RWPE2 (cell line): ENCODE data around the gene RABGAP1L.

Source experiments
- ATAC-seq: fragments of 200-7000 bp; cut with Tn5 transposase; 3 replicates; pipeline ENCODE4 v1.9.1; 2021; ENCODE audit warnings: low read depth
- DNase-seq: peaks from one replicate; pipeline ENCODE4 v3.0.0-alpha.2; 2020; ENCODE audit warnings: low spot score
- H3K27ac ChIP-seq: fragments of 450-650 bp; 2 replicates; pipeline ENCODE4 v1.5.1; 2017; ENCODE audit warnings: mild to moderate bottlenecking; ENCODE audit not compliant: poor library complexity, severe bottlenecking
- H3K27me3 ChIP-seq: fragments of 250-450 bp; sonication (Bioruptor Pico); 2 replicates; pipeline ENCODE4 v1.5.1; 2021; ENCODE audit warnings: mild to moderate bottlenecking, moderate library complexity; ENCODE audit not compliant: insufficient read depth, poor library complexity, severe bottlenecking
- H3K36me3 ChIP-seq: fragments of 250-450 bp; sonication (Bioruptor Pico); 2 replicates; pipeline ENCODE4 v1.5.1; 2020; ENCODE audit warnings: low read depth, mild to moderate bottlenecking, moderate library complexity
- H3K4me1 ChIP-seq: fragments of 250-450 bp; sonication (Bioruptor Pico); 2 replicates; pipeline ENCODE4 v1.5.1; 2021; ENCODE audit warnings: mild to moderate bottlenecking, moderate library complexity; ENCODE audit not compliant: insufficient read depth, poor library complexity, severe bottlenecking
- H3K4me3 ChIP-seq: fragments of 250-450 bp; sonication (Bioruptor Pico); 2 replicates; pipeline ENCODE4 v1.5.1; 2021; ENCODE audit warnings: mild to moderate bottlenecking, moderate library complexity; ENCODE audit not compliant: severe bottlenecking
- H3K9me3 ChIP-seq: fragments of 250-450 bp; sonication (Bioruptor Pico); 2 replicates; pipeline ENCODE4 v1.5.1; 2021; ENCODE audit warnings: mild to moderate bottlenecking, moderate library complexity; ENCODE audit not compliant: severe bottlenecking
- TF ChIP-seq, protein P1 (sequence below): fragments of 450-650 bp; IDR thresholded peaks from one replicate; pipeline ENCODE4 v1.5.1; 2017; ENCODE audit warnings: mild to moderate bottlenecking, moderate library complexity; ENCODE audit not compliant: poor library complexity, severe bottlenecking

The RABGAP1L gene

DNA sequence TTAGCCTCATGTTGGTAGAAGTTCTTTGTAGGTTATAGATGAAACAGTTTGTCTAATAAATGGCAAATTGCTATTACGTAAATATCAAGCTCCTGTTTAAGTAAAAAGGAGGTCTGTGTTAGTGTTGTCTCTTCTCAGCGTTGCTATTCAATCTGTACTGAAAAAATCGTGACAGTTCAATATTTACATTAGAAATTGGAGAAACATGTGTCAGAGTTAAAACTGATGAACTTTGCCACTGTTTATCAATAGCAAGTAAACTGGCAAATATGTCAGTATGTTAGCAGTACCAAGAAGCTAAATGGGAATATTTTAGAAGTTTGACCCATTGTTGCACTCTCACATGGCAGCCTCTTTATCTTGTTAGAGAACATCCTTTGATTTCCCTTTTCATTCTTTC lies 506.9 kb downstream of the RABGAP1L start:
- H3K36me3 ChIP-seq: no peaks in the 10 kb centered on the region
- TF ChIP-seq, protein P1, sequence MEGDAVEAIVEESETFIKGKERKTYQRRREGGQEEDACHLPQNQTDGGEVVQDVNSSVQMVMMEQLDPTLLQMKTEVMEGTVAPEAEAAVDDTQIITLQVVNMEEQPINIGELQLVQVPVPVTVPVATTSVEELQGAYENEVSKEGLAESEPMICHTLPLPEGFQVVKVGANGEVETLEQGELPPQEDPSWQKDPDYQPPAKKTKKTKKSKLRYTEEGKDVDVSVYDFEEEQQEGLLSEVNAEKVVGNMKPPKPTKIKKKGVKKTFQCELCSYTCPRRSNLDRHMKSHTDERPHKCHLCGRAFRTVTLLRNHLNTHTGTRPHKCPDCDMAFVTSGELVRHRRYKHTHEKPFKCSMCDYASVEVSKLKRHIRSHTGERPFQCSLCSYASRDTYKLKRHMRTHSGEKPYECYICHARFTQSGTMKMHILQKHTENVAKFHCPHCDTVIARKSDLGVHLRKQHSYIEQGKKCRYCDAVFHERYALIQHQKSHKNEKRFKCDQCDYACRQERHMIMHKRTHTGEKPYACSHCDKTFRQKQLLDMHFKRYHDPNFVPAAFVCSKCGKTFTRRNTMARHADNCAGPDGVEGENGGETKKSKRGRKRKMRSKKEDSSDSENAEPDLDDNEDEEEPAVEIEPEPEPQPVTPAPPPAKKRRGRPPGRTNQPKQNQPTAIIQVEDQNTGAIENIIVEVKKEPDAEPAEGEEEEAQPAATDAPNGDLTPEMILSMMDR: no peak
- H3K27ac ChIP-seq: no peak overlapping the region
- DNase-seq (no peak), ATAC-seq (no peak)
- no peaks in the 10 kb centered on the region for H3K9me3 ChIP-seq
- no peaks in the 10 kb centered on the region for H3K27me3 ChIP-seq
- H3K4me3 ChIP-seq: no peak overlapping the region
- no peaks in the 10 kb centered on the region for H3K4me1 ChIP-seq

DNA sequence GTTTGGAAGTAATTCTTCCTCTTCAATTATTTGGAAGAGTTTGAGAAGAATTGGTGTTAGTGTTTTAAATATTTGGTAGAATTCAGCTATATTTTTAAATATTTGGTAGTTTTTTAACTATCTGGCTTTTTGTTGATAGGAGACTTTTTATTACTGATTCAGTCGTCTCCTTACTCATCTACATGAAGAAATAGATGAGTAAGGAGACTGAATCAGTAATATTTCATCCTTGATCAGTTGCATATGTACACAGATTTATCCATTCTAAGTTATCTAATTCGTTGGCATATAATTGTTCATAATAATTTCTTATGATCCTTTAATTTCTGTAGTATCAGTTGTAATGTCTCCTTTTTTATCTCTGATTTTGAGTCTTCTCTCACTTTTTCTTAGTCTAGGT lies 512.5 kb downstream of the RABGAP1L start:
- Histone ChIP-seq H3K27ac (no peak overlapping the region), H3K36me3 (no peaks in the 10 kb centered on the region), H3K27me3 (no peaks in the 10 kb centered on the region), H3K4me1 (no peaks in the 10 kb centered on the region), H3K9me3 (peaks cover 2% of the 10 kb centered on the region), H3K4me3 (no peak overlapping the region)
- TF ChIP-seq, protein P1: no peak
- ATAC-seq (no peak), DNase-seq (no peak)

DNA sequence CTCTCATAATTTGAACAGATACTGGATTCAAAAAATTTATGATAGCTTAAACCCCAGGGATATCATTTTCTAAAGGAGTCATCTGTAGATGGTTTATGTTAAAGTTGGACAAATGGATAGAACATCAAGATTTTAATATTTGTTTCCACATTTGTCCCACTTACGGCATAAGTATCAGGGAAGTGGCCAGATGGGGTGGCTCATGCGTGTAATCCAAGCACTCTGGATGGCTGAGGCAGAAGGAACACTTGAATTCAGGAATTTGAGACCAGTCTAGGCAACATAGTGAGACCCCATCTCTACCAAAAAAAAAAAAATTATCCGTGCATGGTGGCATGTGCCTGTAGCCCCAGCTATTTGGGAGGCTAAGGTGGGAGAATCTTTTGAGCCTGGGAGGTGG lies 517.5 kb downstream of the RABGAP1L start:
- no peak overlapping the region for H3K4me3 ChIP-seq
- peaks cover 2% of the 10 kb centered on the region for H3K9me3 ChIP-seq
- no peaks in the 10 kb centered on the region for H3K36me3 ChIP-seq
- TF ChIP-seq, protein P1: no peak
- H3K27me3 ChIP-seq: no peaks in the 10 kb centered on the region
- no peak for DNase-seq
- no peak for ATAC-seq
- H3K27ac ChIP-seq: no peak overlapping the region
- H3K4me1 ChIP-seq: no peaks in the 10 kb centered on the region

DNA sequence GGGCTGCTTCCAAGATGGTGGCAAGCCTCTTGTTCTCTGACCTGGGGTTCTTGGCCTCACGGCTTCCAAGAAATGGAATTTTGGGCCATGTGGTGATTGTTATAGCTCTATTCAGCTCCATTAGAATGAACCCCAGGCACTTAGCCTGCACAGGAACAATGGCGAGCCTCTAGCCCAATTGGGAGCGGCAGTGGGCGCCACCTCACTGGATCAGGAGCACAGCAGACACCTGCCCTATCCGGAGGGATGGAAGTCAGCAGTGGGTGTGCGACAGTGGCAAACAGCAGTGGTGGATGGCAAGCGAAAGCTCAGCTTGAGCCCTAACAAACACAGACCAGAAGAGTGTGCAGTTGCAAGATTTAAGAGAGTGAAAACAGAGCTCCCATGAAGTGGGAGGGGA lies 519.3 kb downstream of the RABGAP1L start:
- H3K27me3 ChIP-seq: no peaks in the 10 kb centered on the region
- TF ChIP-seq, protein P1: no peak
- H3K4me1 ChIP-seq: no peaks in the 10 kb centered on the region
- H3K27ac ChIP-seq: no peak overlapping the region
- no peaks in the 10 kb centered on the region for H3K36me3 ChIP-seq
- ATAC-seq (no peak), DNase-seq (no peak)
- no peak overlapping the region for H3K4me3 ChIP-seq
- H3K9me3 ChIP-seq: no peaks in the 10 kb centered on the region

DNA sequence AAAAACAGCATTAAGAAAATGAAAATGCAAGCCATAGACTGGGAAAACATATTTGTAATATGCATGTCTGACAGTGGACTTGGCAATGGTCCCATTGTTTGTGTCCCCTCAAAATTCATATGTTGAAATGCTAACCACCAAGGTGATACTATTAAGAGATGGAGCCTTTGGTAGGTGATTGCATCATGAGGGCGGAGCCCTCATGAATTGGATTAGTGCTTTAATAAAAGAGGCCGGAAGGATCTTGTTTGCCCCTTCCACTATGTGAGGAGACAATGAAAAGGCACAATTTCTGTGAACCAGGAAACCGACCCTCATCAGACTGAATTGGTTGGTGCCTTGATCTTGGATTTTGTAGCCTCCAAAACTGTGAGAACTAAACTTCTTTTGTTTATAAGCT lies 520.8 kb downstream of the RABGAP1L start:
- Histone ChIP-seq H3K36me3 (no peaks in the 10 kb centered on the region), H3K4me1 (no peaks in the 10 kb centered on the region), H3K9me3 (no peaks in the 10 kb centered on the region), H3K27ac (no peak overlapping the region), H3K4me3 (no peak overlapping the region), H3K27me3 (no peaks in the 10 kb centered on the region)
- TF ChIP-seq, protein P1: no peak
- DNase-seq (no peak), ATAC-seq (no peak)
